GM12892 (cell line): ENCODE results near the gene GPSM1.

Experiments
- POLR2A ChIP-seq: IDR thresholded peaks from 2 replicates; pipeline ENCODE4 v1.6.1; 2011; ENCODE audit warnings: low read depth, low read length, control low read depth
- POLR2AphosphoS5 ChIP-seq: IDR thresholded peaks from 2 replicates; pipeline ENCODE4 v1.6.1; 2011; ENCODE audit warnings: low read depth, low read length, control low read depth

DNA sequence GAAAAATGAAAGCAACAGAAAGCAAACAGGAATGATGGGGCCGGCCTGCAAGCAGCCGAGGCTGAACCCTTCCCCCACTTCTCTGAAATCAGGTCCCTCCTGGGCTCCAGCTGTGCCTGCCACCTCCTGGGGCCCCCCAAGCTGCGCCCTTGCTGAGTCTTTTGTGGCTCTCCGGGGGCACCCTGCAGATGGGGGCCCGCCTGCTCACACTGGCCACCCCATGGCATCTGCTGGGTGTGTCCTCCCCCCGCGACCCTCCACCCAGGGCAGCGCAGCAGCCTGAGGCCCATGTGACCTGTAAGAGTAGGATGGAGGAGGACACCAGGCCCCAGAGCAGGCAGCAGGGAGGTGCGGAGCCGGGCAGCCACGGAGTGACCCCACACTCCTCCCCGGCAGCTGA lies 5.7 kb downstream of the GPSM1 start:
- TF ChIP-seq POLR2AphosphoS5 (no peak), POLR2A (no peak)
